ENCODE measurements around the gene OR2F2. TPM values are rescaled to one million over a fixed set of nuclear protein-coding genes. Genes with fewer than 3 reads are reported as not detected.

The OR2F2 gene
- total RNA-seq, 3 donors from 2014 or later: not detected

GRCh38 chr7:143914938-143915652 lies 19.9 kb upstream of the OR2F2 start:
- intact Hi-C loops (cut with DNase I, micrococcal nuclease): no loop called here
- Histone ChIP-seq H3K36me3 (ENCODE audit: low read depth) (no peaks in the 10 kb centered on the region), H3K9me3 (no peaks in the 10 kb centered on the region), H3K4me1 (ENCODE audit: low read depth) (no peaks in the 10 kb centered on the region), H3K4me3 (no peak overlapping the region)
- TF ChIP-seq CTCF (IDR thresholded peaks at IDR 0.05): no peak
- ATAC-seq: no peak
- no peak for DNase-seq

- DNase-seq (no peak), ATAC-seq (no peak)
- Histone ChIP-seq H3K9me3 (no peaks in the 10 kb centered on the region), H3K4me1 (ENCODE audit: low read depth) (no peaks in the 10 kb centered on the region), H3K36me3 (ENCODE audit: low read depth) (no peaks in the 10 kb centered on the region), H3K4me3 (no peak overlapping the region)
- intact Hi-C loops (cut with DNase I, micrococcal nuclease): no loop called here
- no peak for TF ChIP-seq CTCF (IDR thresholded peaks at IDR 0.05)
Observed at GRCh38 chr7:143924851-143925250, 10.2 kb upstream of the OR2F2 start.

GRCh38 chr7:143929224-143929920 lies 5.7 kb upstream of the OR2F2 start:
- intact Hi-C loops (cut with DNase I, micrococcal nuclease): no loop called here
- H3K36me3 ChIP-seq (ENCODE audit: low read depth): no peaks in the 10 kb centered on the region
- H3K9me3 ChIP-seq: no peaks in the 10 kb centered on the region
- H3K4me3 ChIP-seq: no peak overlapping the region
- DNase-seq (no peak), ATAC-seq (no peak)
- H3K4me1 ChIP-seq (ENCODE audit: low read depth): no peaks in the 10 kb centered on the region
- no peak for TF ChIP-seq CTCF (IDR thresholded peaks at IDR 0.05)

GRCh38 chr7:143931739-143932138 lies 3.3 kb upstream of the OR2F2 start:
- intact Hi-C loops (cut with DNase I, micrococcal nuclease): no loop called here
- TF ChIP-seq CTCF (IDR thresholded peaks at IDR 0.05): no peak
- no peaks in the 10 kb centered on the region for H3K4me1 ChIP-seq (ENCODE audit: low read depth)
- H3K9me3 ChIP-seq: no peaks in the 10 kb centered on the region
- no peak overlapping the region for H3K4me3 ChIP-seq
- DNase-seq (no peak), ATAC-seq (no peak)
- no peaks in the 10 kb centered on the region for H3K36me3 ChIP-seq (ENCODE audit: low read depth)

GRCh38 chr7:143936087-143937009 lies 1.3 kb downstream of the OR2F2 start:
- ATAC-seq: peak; percentile 38
- intact Hi-C loops (cut with DNase I, micrococcal nuclease): no loop called here
- no peak for DNase-seq
- no peaks in the 10 kb centered on the region for H3K36me3 ChIP-seq (ENCODE audit: low read depth)
- H3K9me3 ChIP-seq: no peaks in the 10 kb centered on the region
- no peak for TF ChIP-seq CTCF (IDR thresholded peaks at IDR 0.05)
- no peaks in the 10 kb centered on the region for H3K4me1 ChIP-seq (ENCODE audit: low read depth)
- H3K4me3 ChIP-seq: no peak overlapping the region

Data from mucosa of descending colon (tissue), 3 donors.